ENCODE results near the gene RAN.

RAN gene

DNA sequence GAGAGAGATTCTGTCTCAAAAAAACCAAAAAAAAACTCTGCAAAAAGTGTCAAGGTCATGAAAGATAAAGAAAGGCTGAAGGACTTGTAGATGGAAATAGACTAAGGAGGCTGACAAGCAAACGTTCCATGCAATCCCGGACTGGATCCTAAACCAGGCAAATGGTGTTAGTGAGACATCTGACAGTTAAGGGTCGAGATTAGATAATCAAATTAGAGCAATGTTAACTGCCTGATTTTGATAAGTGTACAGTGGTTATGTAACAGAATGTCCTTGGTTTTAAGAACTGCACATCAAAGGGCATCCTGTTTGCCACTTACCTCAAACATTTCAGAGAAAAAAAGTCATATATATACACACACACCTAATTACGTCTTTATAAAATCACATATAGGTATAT, 3.5 kb upstream of the RAN start:
- TF ChIP-seq, protein P1, sequence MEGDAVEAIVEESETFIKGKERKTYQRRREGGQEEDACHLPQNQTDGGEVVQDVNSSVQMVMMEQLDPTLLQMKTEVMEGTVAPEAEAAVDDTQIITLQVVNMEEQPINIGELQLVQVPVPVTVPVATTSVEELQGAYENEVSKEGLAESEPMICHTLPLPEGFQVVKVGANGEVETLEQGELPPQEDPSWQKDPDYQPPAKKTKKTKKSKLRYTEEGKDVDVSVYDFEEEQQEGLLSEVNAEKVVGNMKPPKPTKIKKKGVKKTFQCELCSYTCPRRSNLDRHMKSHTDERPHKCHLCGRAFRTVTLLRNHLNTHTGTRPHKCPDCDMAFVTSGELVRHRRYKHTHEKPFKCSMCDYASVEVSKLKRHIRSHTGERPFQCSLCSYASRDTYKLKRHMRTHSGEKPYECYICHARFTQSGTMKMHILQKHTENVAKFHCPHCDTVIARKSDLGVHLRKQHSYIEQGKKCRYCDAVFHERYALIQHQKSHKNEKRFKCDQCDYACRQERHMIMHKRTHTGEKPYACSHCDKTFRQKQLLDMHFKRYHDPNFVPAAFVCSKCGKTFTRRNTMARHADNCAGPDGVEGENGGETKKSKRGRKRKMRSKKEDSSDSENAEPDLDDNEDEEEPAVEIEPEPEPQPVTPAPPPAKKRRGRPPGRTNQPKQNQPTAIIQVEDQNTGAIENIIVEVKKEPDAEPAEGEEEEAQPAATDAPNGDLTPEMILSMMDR (IDR thresholded peaks at IDR 0.05; ENCODE audit: borderline replicate concordance, insufficient read depth, low read depth, low read length), result no peak
- no peak overlapping the region for H3K4me3 ChIP-seq (ENCODE audit: low read depth, low read length)

GRCh38 chr12:130870442-130871285, 1.2 kb upstream of the RAN start:
- peak overlapping the region; percentile 85 for H3K4me3 ChIP-seq (ENCODE audit: low read depth, low read length)
- TF ChIP-seq, protein P1 (IDR thresholded peaks at IDR 0.05; ENCODE audit: borderline replicate concordance, insufficient read depth, low read depth, low read length), result peak; percentile 75

DNA sequence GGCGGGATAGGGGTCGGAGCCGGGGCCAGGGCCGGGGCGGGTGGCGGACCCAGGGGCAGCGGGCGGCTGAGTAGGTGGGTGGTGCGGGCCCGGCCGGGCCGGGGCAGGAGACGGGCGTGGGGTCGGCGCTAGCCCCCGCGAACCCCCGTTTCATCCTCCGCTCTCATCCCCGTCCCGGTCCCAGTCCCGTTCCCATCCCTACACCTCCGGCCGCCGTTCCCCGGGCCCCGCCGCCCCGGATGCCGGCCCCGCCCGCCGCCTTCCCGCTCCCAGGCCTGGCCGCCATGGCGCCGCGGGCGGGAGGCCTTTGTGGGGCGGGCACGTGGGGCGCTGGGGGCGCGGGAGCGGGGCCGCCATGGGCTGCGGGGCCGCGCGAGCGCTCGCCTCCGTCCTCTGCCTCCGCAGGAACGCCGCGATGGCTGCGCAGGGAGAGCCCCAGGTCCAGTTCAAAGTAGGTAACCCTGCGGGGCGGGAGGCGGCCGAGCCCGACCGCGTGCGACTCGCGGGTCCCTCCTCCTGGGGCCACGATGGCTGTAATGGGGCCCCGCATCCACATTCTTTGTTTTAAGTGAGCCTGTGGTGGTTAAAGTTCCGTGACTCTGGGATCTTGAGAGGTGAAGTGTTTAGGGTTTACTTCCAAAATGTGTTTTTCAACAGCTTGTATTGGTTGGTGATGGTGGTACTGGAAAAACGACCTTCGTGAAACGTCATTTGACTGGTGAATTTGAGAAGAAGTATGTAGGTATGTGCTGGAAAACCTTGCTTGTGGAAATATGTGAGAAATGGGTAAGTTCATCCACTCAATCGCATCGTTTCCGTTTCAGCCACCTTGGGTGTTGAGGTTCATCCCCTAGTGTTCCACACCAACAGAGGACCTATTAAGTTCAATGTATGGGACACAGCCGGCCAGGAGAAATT, 572 bp downstream of the RAN start:
- peak overlapping the region; percentile 59 for H3K4me3 ChIP-seq (ENCODE audit: low read depth, low read length)

DNA sequence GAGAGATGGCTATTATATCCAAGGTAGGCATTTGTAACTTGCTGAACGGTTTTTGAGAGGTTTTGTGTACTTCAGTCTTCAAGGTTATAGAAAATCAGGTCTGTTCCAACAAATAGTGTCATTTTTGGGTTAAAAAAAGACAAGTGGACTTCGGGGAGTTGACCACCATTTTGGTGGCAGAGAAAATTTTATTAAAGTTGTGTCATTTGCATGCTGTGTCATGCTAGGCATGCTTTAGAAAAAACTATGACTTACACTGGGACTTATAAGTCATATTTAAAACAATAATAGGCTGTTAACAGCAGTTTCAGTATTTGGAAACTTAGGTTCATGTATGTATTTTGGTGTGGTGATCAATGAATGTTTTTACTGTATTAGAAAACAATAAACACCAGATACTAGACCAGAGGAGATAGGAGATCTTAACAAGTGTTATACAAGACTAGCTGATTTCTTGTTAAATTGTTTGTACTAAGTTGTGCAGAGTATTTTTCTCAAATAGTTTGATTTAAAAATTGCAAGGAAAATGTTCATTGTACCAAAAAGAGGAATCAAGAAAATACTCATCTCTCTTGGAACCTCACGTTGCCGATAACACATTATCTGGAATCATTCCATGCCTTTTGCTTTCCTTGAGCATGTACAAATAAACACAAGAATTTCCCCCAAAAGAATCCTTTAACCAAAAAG, 1.4 kb downstream of the RAN start:
- H3K4me3 ChIP-seq (ENCODE audit: low read depth, low read length), result peak overlapping the region; percentile 59
- TF ChIP-seq, protein P1 (IDR thresholded peaks at IDR 0.05; ENCODE audit: borderline replicate concordance, insufficient read depth, low read depth, low read length), result no peak

More for the DNA sequence above, 572 bp downstream of the RAN start:
- TF ChIP-seq, protein P1 (IDR thresholded peaks at IDR 0.05; ENCODE audit: borderline replicate concordance, insufficient read depth, low read depth, low read length), result no peak

DNA sequence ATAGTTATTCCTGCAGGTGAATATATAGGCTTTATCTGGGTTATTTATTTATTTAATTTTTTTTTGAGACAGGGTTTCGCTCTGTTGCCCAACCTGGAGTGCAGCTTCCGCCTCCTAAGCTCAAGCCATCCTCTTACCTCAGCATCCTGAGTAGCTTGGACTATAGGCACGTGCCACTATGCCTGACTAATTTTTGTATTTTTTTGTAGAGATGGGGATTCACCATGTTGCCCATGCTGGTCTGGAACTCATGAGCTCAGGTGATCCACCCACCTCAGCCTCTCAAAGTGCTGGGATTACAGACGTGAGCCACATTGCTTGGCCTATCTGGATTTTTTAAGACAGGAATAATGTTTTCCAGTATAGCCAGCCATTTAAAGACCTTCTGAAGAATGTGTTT, 2.0 kb downstream of the RAN start:
- TF ChIP-seq, protein P1 (IDR thresholded peaks at IDR 0.05; ENCODE audit: borderline replicate concordance, insufficient read depth, low read depth, low read length), result no peak
- H3K4me3 ChIP-seq (ENCODE audit: low read depth, low read length), result peak overlapping the region; percentile 59

DNA sequence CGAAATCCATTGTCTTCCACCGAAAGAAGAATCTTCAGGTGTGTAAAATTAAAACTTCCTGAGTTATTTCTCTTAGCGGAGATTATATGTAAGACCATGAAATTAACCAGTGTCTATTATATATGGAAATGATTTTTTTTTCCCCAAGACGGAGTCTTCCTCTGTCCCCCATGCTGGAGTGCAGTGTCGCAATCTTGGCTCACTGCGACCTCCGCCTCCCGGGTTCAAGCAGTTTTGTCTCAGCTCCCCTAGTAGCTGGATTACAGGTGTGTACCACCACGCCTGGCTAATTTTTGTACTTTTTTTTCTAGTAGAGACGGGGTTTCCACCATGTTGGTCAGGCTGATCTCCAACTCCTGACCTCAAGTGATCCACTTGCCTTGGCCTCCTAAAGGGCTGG, 2.8 kb downstream of the RAN start:
- no peak overlapping the region for H3K4me3 ChIP-seq (ENCODE audit: low read depth, low read length)
- TF ChIP-seq, protein P1 (IDR thresholded peaks at IDR 0.05; ENCODE audit: borderline replicate concordance, insufficient read depth, low read depth, low read length), result no peak

Data from GM12875 (cell line).